Ishikawa (cell line): ENCODE measurements around the gene SMYD3.

Source experiments
- EGR1 ChIP-seq: IDR thresholded peaks from 2 replicates; pipeline ENCODE4 v1.6.1; 2012
- EP300 ChIP-seq: IDR thresholded peaks from 2 replicates; pipeline ENCODE4 v1.6.1; 2012; ENCODE audit warnings: borderline replicate concordance
- FOXM1 ChIP-seq: IDR thresholded peaks from 2 replicates; pipeline ENCODE4 v1.6.1; 2012; ENCODE audit warnings: low read depth, borderline replicate concordance
- NFIC ChIP-seq: IDR thresholded peaks from 2 replicates; pipeline ENCODE4 v1.6.1; 2012
- TAF1 ChIP-seq: IDR thresholded peaks from 2 replicates; pipeline ENCODE4 v1.6.1; 2012; ENCODE audit warnings: low read depth, mild to moderate bottlenecking
- TCF12 ChIP-seq: IDR thresholded peaks from 2 replicates; pipeline ENCODE4 v1.6.1; 2012; ENCODE audit warnings: low read depth
- TF ChIP-seq, protein P1 (sequence below): IDR thresholded peaks from 2 replicates; pipeline ENCODE4 v1.6.1; 2012; ENCODE audit warnings: low read depth, mild to moderate bottlenecking
- TF ChIP-seq, protein P2 (sequence below): IDR thresholded peaks from 2 replicates; pipeline ENCODE4 v1.6.1; 2012
- TF ChIP-seq, protein P3 (sequence below): IDR thresholded peaks from 2 replicates; pipeline ENCODE4 v1.6.1; 2012

DNA sequence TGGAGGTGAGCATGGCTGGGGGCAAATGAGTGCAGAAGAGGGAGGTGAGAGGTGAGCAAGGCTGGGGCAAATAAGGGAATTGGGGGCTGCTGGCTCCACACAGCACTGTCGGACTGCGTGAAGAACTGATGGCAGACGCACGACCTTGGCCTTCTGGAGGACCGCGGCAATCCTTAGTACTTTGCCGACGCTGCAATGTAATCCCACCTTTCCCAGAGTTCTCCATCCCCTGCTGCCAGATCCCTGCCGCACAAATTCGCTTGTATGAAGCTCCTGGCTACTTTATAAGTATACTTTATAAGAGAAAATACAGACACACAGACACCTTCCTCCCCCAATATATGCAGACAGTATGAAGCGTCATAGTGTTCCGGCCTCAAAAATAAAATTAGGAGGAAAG lies 472.4 kb downstream of the SMYD3 start:
- TF ChIP-seq, protein P1, sequence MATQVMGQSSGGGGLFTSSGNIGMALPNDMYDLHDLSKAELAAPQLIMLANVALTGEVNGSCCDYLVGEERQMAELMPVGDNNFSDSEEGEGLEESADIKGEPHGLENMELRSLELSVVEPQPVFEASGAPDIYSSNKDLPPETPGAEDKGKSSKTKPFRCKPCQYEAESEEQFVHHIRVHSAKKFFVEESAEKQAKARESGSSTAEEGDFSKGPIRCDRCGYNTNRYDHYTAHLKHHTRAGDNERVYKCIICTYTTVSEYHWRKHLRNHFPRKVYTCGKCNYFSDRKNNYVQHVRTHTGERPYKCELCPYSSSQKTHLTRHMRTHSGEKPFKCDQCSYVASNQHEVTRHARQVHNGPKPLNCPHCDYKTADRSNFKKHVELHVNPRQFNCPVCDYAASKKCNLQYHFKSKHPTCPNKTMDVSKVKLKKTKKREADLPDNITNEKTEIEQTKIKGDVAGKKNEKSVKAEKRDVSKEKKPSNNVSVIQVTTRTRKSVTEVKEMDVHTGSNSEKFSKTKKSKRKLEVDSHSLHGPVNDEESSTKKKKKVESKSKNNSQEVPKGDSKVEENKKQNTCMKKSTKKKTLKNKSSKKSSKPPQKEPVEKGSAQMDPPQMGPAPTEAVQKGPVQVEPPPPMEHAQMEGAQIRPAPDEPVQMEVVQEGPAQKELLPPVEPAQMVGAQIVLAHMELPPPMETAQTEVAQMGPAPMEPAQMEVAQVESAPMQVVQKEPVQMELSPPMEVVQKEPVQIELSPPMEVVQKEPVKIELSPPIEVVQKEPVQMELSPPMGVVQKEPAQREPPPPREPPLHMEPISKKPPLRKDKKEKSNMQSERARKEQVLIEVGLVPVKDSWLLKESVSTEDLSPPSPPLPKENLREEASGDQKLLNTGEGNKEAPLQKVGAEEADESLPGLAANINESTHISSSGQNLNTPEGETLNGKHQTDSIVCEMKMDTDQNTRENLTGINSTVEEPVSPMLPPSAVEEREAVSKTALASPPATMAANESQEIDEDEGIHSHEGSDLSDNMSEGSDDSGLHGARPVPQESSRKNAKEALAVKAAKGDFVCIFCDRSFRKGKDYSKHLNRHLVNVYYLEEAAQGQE: no peak
- TF ChIP-seq TCF12 (no peak), EGR1 (no peak), TAF1 (no peak), EP300 (no peak), NFIC (no peak), FOXM1 (no peak)
- TF ChIP-seq, protein P2, sequence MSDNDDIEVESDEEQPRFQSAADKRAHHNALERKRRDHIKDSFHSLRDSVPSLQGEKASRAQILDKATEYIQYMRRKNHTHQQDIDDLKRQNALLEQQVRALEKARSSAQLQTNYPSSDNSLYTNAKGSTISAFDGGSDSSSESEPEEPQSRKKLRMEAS: no peak
- TF ChIP-seq, protein P3, sequence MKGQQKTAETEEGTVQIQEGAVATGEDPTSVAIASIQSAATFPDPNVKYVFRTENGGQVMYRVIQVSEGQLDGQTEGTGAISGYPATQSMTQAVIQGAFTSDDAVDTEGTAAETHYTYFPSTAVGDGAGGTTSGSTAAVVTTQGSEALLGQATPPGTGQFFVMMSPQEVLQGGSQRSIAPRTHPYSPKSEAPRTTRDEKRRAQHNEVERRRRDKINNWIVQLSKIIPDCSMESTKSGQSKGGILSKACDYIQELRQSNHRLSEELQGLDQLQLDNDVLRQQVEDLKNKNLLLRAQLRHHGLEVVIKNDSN: no peak
